ENCODE measurements around the gene AZU1. TPM values are rescaled to one million over a fixed set of nuclear protein-coding genes. Genes with fewer than 3 reads are reported as not detected.

AZU1 gene
- total and polyA plus RNA-seq, 2 of the 8 experiments (the other 6 are each of a cell fraction or from before 2014, with no cell fraction given): 0.80 to 1.3 TPM

DNA sequence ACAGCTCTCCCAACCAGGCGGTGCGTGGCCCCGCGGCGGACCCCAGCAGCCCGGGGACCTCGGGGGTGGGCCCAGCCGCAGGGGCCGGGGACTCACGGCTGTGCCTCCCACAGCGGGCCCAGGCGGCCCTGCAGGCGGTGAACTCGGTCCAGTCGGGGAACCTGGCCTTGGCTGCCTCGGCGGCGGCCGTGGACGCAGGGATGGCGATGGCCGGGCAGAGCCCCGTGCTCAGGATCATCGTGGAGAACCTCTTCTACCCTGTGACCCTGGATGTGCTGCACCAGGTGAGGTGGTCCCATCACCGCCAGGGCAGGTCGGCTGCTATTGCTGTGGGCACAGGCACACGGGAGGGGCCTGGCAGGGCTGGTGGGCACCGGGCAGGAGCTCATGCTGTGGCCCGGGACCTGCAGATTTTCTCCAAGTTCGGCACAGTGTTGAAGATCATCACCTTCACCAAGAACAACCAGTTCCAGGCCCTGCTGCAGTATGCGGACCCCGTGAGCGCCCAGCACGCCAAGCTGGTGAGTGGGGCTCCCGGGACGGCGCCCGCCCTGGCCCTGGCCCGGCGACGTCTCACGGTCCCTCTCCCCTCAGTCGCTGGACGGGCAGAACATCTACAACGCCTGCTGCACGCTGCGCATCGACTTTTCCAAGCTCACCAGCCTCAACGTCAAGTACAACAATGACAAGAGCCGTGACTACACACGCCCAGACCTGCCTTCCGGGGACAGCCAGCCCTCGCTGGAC lies 23.0 kb upstream of the AZU1 start (continued):
- TF ChIP-seq, protein P1, sequence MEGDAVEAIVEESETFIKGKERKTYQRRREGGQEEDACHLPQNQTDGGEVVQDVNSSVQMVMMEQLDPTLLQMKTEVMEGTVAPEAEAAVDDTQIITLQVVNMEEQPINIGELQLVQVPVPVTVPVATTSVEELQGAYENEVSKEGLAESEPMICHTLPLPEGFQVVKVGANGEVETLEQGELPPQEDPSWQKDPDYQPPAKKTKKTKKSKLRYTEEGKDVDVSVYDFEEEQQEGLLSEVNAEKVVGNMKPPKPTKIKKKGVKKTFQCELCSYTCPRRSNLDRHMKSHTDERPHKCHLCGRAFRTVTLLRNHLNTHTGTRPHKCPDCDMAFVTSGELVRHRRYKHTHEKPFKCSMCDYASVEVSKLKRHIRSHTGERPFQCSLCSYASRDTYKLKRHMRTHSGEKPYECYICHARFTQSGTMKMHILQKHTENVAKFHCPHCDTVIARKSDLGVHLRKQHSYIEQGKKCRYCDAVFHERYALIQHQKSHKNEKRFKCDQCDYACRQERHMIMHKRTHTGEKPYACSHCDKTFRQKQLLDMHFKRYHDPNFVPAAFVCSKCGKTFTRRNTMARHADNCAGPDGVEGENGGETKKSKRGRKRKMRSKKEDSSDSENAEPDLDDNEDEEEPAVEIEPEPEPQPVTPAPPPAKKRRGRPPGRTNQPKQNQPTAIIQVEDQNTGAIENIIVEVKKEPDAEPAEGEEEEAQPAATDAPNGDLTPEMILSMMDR (IDR thresholded peaks at IDR 0.05; ENCODE audit: control extremely low read depth in 1 of 3, insufficient read depth in 1 of 3, low read depth in 1 of 3, low read length in 3 of 3): no peak
- TF ChIP-seq EGR1 (IDR thresholded peaks at IDR 0.05; ENCODE audit: borderline replicate concordance, low read depth, low read length) (no peak), CBX5 (IDR thresholded peaks at IDR 0.05; ENCODE audit: low read depth, low read length) (no peak), GTF2F1 (IDR thresholded peaks at IDR 0.05; ENCODE audit: borderline replicate concordance, low read depth, low read length) (no peak), KDM1A (IDR thresholded peaks at IDR 0.05; ENCODE audit: borderline replicate concordance, low read length) (no peak), NRF1 (IDR thresholded peaks at IDR 0.05; ENCODE audit: low read depth, low read length) (no peak)
